Activated T-cell treated with anti-CD3 and anti-CD28 coated beads, Interleukin-2, amount 50 U/mL, for 4 hours (primary cell): ENCODE data around the gene NDUFAF2. TPM values are rescaled to one million over a fixed set of nuclear protein-coding genes. Genes with fewer than 3 reads are reported as not detected.

Experiments used
- ATAC-seq, 2 donors: fragments of 200-7000 bp; cut with Tn5 transposase; one replicate each; pipeline ENCODE4 v1.10.0; 2021
- DNase-seq: peaks from one replicate; pipeline ENCODE4 v3.0.0-alpha.2; 2020
- H3K27me3 Mint-ChIP-seq: one replicate; pipeline ENCODE4 v1.8.0; 2021; ENCODE audit warnings: low read depth, mixed read lengths
- H3K36me3 Mint-ChIP-seq: one replicate; pipeline ENCODE4 v1.8.0; 2022; ENCODE audit warnings: mixed read lengths; ENCODE audit not compliant: insufficient read depth
- H3K4me1 Mint-ChIP-seq: one replicate; pipeline ENCODE4 v1.8.0; 2021; ENCODE audit warnings: low read depth, mixed read lengths
- H3K4me3 Mint-ChIP-seq: one replicate; pipeline ENCODE4 v1.8.0; 2021; ENCODE audit warnings: mild to moderate bottlenecking, moderate library complexity, mixed read lengths
- H3K9me3 Mint-ChIP-seq: one replicate; pipeline ENCODE4 v1.8.0; 2021; ENCODE audit warnings: mixed read lengths
- total RNA-seq, 3 donors: library from RNA; stranded (reverse); gene quantifications; one replicate each; pipeline ENCODE4 v1.2.1, GENCODE V29; 2021

The NDUFAF2 gene
- total RNA-seq, 3 donors from 2014 or later = 43.7 to 47.8 (median 45.0) TPM

- no peaks in the 10 kb centered on the region for H3K36me3 Mint-ChIP-seq
- no peak overlapping the region for H3K4me3 Mint-ChIP-seq
- peaks cover 17% of the 10 kb centered on the region for H3K9me3 Mint-ChIP-seq
- H3K4me1 Mint-ChIP-seq = no peaks in the 10 kb centered on the region
- ATAC-seq (peak; percentile 84 to 86), DNase-seq (no peak)
- H3K27me3 Mint-ChIP-seq = peaks cover 35% of the 10 kb centered on the region
These were observed 257.2 kb downstream of the NDUFAF2 start for GRCh38 chr5:61202213-61202612.

Other genes starting within 250 kb of the NDUFAF2 start
- 1 to 10 TPM; 2.4 to 4.3 (median 3.8) TPM for gene DEPDC1B, start 245.0 kb upstream of the NDUFAF2 start, total RNA-seq
- under 1 TPM; 0.05 to 0.24 (median 0.18) TPM for gene ELOVL7, start 100.9 kb upstream of the NDUFAF2 start, total RNA-seq
- gene ERCC8, start 135 bp upstream of the NDUFAF2 start, total RNA-seq = 10 to 100 TPM in 2 of 3 donors, 1 to 10 TPM in 1; 8.9 to 13.2 (median 10.9) TPM
- gene SMIM15, start 217.3 kb downstream of the NDUFAF2 start, total RNA-seq = 10 to 100 TPM; 79.8 to 86.6 (median 81.5) TPM